NB4 (cell line): ENCODE results near the gene SCAPER.

Experiments
- DNase-seq: peaks from one replicate; pipeline ENCODE4 v3.0.0; 2010; ENCODE audit warnings: low read depth
- H3K4me3 ChIP-seq: one replicate; pipeline ENCODE4 v1.5.1; 2011; ENCODE audit warnings: mild to moderate bottlenecking, low read depth, low read length, moderate library complexity
- CTCF ChIP-seq: IDR thresholded peaks from one replicate; pipeline ENCODE4 v1.5.1; 2012; ENCODE audit warnings: low read depth, low read length
- MAX ChIP-seq: IDR thresholded peaks from 2 replicates; pipeline ENCODE4 v1.6.1; 2011; ENCODE audit warnings: low read depth, low read length
- MYC ChIP-seq: IDR thresholded peaks from 2 replicates; pipeline ENCODE4 v1.6.1; 2011; ENCODE audit warnings: low read depth, low read length
- POLR2A ChIP-seq: IDR thresholded peaks from 2 replicates; pipeline ENCODE4 v1.6.1; 2011; ENCODE audit warnings: mild to moderate bottlenecking; ENCODE audit not compliant: insufficient read length; ENCODE audit errors: extremely low read depth

The SCAPER gene

GRCh38 chr15:76626611-76627010 is 278.5 kb downstream of the SCAPER start:
- no peak for DNase-seq
- no peak overlapping the region for H3K4me3 ChIP-seq
- no peak for TF ChIP-seq MYC
- TF ChIP-seq MAX = no peak
- TF ChIP-seq CTCF = no peak
- no peak for TF ChIP-seq POLR2A

GRCh38 chr15:76625267-76625666 is 279.9 kb downstream of the SCAPER start:
- TF ChIP-seq MAX (no peak), CTCF (no peak)
- no peak overlapping the region for H3K4me3 ChIP-seq
- DNase-seq = no peak

- no peak for TF ChIP-seq POLR2A
- TF ChIP-seq CTCF = no peak
- TF ChIP-seq MAX = no peak
- H3K4me3 ChIP-seq = no peak overlapping the region
- peak; percentile 0 for DNase-seq
These were observed 290.4 kb downstream of the SCAPER start for GRCh38 chr15:76614725-76615124.

GRCh38 chr15:76588811-76589747 is 316.1 kb downstream of the SCAPER start:
- TF ChIP-seq MYC (no peak), CTCF (no peak), POLR2A (no peak), MAX (no peak)
- peak; percentile 0 for DNase-seq
- no peak overlapping the region for H3K4me3 ChIP-seq

- DNase-seq = no peak
- TF ChIP-seq MYC (no peak), MAX (no peak), CTCF (no peak), POLR2A (no peak)
- H3K4me3 ChIP-seq = no peak overlapping the region
These were observed 319.6 kb downstream of the SCAPER start for GRCh38 chr15:76585576-76585897.
